Measurements from ENCODE around the gene DIAPH3.

DNA sequence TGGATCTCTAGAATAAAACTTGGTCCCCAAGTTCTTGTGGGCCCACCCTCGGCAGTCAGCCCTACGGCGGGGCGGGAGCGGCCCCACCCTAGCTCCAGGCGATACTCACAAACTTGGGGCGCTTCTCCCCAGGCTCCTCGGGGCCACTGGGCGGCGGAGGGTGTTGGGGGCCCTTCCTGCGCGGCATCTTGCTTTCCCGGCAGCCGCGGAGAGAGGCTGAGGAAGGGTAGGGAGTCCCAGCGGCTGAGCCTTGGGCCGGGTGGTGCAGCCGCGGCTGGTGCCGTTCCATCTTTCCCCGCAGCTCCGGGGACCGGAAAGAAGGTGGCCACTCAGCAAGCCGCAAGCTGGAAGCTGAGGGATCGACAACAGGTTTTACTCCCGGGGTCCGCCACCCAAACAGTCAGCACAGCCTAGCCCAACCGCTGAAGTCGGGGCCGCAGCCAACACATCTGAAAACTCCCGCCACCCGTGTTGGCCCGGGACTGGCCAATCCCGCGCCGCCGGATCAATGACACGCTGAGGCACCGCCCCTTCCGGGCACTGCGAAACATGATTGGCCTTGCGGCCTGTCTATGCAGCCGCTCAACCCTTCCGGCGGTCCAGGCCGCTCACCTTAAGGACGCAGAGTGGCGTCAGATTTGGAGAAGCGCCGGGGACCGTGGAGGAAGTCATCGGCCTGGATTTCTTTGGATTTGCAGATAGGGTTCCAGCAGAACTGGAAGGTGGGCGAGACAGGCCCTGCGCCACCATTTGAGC is at the start of gene DIAPH3:
- TF ChIP-seq CTCF (IDR thresholded peaks at IDR 0.05): peak in 1 of 5 experiments; percentile 35
- TF ChIP-seq POLR2A (IDR thresholded peaks at IDR 0.05): peak; percentile 25 to 76
- peak in 1 of 2 donors; percentile 94 for TF ChIP-seq EP300 (IDR thresholded peaks at IDR 0.05)
